Stomach (tissue), 4 donors: ENCODE measurements around the gene SLC16A6.

ENCODE experiments used
- CTCF ChIP-seq, 7 experiments: fragments of 450-650 bp in 4 of 7; fragments of 200-600 bp in 3 of 7; sonication (generic) in 3 of 7; IDR thresholded peaks; one replicate each; pipeline ENCODE4 v1.5.1; 2016 to 2019; ENCODE audit warnings: antibody characterized with exemption in 7 of 7, control low read depth in 2 of 7, mild to moderate bottlenecking in 1 of 7
- POLR2A ChIP-seq, 4 donors: fragments of 450-650 bp; IDR thresholded peaks; one replicate each; pipeline ENCODE4 v1.6.1; 2016; ENCODE audit warnings: antibody characterized with exemption in 4 of 4, control low read depth in 2 of 4, mild to moderate bottlenecking in 1 of 4, moderate library complexity in 1 of 4

DNA sequence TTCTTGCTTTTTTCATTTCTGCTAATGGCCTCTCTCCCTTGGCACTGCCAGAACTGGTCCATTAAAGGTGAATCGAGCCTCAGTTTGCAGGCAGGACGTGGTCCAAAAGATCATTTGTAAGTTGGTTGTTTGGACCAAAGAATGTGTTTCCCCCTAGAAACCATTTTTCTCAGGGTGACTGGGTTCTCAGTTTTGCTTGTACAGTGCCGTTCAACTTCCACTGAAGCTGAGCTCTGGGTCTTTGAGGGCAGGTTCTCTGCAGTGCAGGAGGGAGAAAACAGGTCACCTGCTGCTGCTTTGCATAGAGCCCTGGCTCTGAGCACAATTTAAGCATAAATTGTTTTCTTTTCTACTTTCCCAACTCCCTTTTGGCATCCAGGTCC is 52.1 kb downstream of the SLC16A6 start:
- no peak for TF ChIP-seq POLR2A (IDR thresholded peaks at IDR 0.05)
- TF ChIP-seq CTCF (IDR thresholded peaks at IDR 0.05) = no peak
